D341Med (cell line): ENCODE data around the gene SHC3.

ENCODE experiments used
- DNase-seq: peaks from one replicate; pipeline ENCODE4 v3.0.0; 2012; ENCODE audit warnings: low spot score

The SHC3 gene

DNA sequence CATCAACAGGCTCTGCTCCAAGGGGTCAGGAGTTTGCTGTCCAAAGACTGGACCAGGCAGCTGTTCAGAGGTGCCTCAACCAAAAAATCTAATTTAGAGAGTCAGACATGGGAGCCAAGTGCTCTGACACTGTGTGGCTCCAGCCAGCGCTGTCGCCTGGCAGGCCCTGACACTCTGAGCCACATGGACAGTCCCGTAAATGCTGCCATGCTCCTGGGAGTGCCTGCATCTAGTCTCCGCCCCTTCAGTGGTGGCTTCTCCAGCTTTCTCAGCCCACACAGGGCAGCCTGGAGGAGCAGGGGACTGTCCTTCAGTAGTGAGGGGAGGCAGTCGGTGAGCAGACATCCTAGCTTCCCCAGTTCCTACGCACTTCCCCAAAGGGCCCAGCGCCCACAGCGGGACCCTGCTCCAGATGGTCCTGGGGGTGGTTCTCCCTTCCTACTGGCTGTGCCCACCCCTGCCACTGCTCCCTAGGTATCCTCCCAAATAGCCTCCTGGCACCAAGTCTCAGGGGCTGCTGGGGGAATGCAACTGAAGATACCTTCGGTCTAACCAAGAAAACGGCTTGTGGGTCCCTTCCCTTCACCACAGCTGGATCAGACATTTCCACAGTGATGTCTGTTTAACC, 72.3 kb downstream of the SHC3 start:
- DNase-seq = no peak

DNA sequence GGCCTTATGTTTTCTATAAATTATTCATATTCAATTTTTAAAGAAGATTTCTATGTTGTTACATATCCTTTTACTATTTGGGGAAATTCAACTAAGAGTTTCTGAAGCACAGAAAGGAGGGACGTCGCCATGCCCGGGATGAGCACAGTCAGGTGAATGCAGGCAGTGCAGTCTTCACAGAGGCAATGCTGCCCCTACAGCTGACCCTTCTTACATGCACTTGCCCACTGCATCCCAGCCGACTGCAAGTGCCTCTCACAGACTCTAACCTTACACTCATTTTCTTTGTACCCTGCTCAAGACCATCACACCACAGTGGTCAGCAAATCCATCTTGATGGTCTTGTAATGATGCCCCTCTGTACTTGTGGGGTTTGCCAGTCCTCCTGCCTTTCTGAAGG, 73.8 kb downstream of the SHC3 start:
- DNase-seq = no peak

DNA sequence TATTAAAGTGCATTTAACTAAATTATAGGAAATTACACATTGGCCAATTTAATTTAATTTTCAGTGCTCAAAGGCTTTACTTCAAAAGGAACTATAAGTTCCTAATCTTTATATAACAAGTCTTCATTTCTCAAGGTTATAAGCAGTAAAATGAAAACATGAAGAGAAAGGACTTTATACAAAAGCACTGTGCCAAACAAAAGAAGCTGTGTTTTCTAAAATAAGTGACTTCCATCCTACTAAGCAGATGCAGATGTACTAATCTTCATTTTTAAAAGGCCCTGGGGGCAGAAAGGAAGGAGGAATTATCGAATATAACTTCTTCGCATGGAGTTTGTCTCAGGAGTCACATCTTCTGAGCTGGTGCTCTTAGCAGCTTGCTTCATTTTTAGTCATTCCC, 81.4 kb downstream of the SHC3 start:
- DNase-seq = no peak

DNA sequence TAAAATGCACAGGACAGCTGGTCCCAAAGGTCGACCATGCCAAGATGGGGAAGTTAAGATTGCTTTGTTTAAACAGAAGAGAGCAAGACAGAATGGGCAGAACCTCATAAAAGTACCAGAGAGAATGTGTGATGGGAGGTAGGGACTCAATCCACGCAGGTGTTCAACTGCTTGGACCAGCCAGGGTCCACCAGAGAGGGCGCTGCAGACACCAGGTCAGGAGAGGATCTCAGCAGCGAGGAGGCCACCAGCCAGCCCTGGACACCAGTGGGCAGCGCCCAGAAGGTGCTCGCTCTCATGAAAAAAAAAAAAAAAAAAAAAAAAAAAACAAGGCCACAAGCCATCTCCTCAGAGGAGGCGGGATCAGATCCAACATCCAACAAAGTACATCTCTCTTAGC, 81.8 kb downstream of the SHC3 start:
- DNase-seq = no peak

DNA sequence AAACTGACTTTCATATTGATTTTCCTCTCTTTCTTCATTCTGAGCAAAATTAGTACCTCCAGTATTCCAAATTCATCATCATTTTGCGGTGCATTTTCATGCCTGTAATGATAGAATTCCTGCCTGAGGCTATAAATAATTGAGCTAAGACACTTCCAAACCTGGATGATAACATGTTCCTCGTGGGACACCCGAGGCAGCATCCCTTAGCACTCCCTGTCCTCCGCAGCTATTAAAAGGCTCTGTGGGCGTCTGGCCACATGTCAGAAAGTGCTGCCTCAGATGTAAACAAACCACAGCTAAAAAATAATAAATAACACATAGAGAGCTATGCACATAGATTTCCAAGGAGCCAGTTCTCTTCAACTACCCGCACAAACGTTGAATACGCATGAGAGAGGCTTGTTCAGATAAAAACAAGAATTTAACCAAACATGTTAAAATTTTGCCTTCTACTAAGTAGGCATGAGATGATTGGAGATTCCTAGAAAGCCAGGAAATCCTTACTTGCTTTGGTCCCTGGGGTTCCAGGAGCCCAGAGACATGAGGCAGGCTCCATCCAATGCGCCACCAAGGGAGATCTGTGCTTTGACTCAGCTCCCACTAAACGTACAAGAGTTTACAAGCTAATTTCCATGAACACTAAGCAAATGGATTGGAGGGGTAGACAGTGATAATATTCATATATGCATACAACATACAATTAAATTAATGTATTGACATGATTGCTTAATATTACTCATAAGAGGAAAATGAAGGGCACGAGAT, 82.7 kb downstream of the SHC3 start:
- no peak for DNase-seq

DNA sequence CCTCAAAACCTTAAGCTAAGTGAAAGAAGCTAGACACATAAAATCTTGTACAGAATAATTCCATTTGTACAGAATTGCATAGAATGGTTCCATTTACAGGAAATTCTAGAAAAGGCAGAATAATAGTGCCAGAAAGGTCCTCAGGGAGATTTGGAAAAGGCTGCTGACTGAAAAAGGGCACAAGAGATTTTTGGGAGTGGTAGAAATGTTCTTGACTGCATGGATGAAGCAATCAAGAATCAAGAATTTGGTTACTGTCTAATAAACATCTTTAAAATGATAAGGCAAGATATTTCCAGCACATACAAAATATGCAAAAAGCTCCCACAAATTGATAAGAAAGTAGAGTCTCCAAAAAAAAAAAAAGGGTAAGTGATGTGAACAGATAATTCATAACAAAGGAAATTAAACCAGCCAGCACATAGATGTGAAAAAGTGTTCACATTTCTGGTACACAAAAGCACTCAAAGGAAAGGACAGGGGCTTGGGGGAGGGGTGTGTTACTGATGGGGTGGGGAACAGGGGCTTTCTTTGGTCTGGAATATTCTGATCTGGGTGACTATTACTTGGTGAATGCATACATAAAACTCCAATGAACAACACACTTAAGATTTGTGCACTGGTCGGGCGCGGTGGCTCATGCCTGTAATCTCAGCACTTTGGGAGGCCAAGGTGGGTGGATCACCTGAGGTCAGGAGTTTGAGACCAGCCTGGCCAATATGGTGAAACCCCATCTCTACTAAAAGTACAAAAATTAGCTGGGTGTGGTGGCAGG, 85.2 kb downstream of the SHC3 start:
- DNase-seq = no peak

DNA sequence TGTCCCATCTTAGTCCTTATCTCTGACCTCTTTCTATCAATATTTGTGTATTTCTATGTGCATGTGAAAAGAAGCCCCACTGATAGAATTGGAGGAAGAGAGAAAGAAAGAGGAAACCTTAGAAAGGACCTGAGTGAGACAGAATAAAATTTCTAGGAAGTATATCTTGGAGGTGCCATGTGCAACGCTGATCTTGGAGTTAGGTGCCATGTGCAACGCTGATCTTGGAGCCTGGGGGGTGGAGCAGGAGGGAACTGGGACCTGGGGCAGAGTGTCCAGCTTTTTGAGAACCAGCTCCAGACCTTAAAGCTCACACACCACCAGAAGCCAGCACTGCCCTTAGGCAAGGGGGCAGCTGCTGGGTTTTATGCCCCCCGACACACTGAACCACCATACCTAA, 89.4 kb downstream of the SHC3 start:
- no peak for DNase-seq

DNA sequence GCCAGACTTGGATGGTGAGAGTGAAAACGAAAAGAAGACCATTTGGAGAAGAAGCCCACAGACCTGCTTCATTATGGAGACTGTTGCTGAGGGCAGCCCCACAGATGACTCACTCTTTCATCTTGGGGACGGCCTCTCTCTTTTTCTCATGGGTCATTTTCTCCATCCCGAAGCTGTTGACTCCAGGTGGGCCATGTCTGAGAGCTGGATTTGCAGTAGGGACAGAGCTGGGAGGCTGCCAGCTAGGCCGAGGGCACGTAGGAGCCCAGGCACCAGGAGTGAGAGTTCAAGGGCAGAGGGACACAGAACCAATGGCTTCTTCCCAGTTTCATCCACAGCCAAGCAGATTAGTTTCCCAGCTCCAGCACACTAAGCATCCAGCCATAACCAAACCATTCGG, 95.0 kb downstream of the SHC3 start:
- DNase-seq = no peak

DNA sequence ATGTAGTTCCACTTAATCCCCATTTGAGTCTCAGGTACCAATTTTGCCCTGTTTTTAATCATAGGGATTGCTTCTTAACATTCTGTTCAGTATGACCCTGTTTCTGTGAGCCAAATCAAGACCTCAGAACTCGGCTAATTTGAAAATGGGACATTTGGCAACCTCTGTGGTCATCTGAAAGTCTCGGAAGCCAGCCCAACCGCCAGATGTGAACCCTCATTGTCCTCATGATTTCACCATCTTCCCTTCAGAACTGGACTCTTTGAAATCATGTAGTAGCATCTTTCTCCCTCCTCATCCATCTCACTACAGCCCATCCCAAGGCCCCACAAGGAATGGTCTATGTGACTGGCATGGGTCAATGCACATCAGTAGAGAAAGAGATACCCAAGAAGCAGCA, 98.4 kb downstream of the SHC3 start:
- no peak for DNase-seq

DNA sequence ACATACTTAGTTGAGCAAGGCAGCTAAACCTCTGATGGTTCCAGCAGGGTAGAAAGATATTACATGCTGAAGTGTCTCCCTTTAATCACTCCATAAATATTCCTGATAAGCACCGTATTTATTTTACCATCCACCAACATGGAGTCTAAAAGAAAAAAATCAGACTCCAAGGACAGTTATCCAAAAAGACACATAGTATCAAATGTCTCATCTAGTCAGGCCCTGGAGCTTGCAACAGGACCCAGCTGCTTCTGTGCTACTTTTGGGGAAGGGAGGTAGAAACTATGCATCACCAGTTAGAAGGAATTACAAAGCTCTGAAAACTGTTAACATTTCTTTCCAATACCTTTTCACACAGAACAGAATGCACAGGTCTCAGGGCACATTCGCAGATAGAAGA, 99.2 kb downstream of the SHC3 start:
- no peak for DNase-seq

DNA sequence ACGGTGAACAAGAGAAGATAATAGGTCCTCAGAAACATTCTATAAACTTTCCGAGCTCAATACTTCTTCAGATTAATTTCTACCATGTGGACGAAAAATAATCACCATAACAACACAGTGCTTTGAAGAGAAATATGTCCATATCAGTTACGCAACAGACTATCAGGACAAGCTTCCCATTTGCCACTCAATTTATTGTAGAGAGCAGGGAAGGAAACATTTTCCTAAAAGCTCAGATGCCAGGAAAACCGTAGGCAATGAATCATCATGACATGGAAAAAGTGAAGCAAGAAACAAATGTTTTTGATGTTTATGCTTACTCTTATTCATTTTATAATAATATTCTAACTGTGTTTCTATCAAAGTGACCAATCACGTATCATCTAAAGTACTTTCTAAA, 99.8 kb downstream of the SHC3 start:
- DNase-seq = no peak

DNA sequence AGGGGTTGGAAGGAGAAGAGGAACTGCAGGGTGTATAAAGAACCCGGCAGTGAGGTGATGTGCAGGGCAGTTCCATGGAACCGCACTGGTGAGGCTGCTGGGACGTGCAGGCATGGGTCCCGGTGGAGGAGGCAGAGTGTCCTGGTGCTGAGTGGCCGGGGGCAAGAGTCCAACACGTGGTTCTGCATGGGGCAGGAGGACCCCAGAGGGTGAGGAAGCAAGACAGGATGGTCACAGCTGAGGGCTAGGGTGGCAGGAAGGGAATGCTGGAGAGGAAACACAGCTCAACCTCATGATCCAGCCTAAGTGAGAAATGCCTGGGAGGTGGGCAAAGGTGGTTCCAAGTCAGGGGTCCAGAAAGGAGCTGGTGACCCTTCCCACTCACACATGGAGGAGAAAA, 100.2 kb downstream of the SHC3 start:
- DNase-seq = no peak

DNA sequence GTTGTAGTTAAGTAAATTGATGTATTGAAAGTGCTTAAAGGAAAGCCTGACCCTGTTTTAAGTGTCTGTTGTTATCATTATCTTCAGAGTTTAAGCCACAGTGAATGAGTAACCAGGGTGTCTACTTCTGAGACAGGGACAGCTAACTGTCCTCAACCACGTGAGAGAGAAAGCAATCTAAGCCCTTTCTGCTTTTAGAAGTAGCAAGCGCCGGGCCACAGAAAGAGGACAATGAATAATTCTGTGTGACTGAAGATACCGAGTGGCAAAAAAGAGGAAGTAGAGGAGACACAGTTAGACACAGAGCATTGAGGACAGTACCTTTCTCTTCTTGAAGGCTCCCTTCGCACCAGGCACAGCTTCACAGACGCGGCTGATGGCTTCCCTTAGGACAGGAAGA, 101.1 kb downstream of the SHC3 start:
- no peak for DNase-seq

DNA sequence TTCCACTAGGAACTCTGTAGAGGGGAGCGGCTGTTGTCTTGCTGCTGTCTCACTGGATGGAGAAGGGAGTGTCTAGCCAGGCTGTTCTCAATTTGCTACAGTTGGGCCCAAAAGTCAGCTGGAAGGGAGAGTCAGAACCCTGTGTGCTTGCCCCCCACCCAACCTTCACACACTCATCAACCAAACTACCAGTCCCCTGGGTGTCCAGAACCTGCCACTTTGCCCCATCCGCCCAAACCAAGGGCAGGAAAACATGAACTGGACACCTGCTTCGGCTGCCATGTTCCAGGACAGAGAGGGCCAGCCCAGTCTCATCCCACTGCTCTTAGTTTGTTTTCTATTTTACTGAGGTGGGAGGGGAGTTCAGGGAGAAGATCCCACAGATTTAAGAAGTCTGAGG, 105.2 kb downstream of the SHC3 start:
- DNase-seq = no peak

DNA sequence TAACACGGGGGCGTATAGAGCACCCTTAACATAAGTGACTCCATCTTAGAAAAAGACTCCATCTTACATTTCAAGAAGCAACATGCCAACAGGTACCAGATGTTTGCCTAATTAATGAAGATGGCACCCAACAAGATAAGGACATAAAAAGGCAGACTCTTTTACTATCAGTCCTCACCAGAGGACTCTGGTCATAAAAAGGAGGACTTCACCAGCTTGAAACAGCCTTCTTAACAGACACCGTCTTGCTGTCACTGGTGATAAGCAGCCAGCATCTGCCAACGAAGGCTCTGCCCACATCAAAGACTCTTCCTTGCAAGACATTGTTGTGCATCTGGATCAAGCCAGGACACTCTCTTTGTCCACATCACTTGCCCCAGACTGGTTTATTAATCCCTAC, 107.0 kb downstream of the SHC3 start:
- DNase-seq = no peak

DNA sequence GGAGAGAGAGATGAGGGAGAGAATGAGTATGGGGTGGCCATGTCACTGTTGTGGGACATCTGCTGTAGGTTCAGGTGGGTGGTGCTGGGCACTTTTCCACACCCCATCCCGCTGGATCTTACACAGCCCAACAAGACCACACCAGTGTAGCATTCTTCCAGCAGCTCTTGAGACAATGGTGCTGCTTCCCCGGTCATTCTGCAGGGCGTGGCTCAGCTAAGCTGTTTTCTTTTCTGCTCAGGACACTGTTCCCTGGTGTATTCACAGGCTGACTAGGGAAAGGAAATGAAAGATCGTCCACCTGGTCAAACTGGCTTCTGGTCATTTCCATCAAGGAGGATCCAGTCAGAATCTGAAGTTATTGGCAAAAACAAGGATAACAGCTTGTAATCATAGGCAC, 111.8 kb downstream of the SHC3 start:
- no peak for DNase-seq

DNA sequence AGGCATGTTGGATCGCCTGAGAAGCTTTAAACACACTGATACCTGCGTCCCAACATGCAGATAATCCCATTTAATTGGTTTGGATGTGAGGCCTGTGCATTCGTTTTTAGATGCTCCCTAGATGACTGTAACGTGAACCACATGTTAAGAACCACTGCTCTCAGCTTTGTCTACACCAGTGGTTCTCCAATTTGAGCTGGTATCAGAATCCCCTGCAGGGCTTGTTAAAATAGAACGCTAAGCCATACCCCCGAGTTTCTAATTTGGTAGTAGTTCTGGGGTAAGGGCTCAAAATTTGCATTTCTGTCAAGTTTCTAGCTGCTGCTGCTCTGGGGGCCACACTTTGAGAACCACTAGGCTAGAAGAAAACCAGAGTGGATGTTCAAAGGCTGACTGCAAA, 112.7 kb downstream of the SHC3 start:
- no peak for DNase-seq

DNA sequence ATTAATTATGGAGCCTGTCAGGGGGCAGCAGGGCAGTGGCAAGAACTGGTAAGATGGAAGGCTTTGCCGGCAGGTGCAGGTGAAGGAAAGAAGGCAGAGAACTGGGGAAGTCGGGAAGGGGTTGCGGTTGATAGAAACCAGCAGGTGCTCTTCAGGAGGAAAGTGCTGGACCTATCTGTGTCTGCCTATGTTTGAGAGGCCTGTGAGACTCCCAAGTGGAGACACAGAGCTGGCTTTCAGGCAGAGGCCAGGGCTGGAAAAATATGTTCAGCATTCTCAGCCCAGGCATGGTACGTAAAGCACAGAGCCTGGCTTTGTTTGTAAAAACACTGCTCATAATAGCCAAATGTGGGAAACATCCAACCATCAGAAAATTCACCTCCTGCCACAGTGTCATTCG, 117.8 kb downstream of the SHC3 start:
- DNase-seq = no peak

DNA sequence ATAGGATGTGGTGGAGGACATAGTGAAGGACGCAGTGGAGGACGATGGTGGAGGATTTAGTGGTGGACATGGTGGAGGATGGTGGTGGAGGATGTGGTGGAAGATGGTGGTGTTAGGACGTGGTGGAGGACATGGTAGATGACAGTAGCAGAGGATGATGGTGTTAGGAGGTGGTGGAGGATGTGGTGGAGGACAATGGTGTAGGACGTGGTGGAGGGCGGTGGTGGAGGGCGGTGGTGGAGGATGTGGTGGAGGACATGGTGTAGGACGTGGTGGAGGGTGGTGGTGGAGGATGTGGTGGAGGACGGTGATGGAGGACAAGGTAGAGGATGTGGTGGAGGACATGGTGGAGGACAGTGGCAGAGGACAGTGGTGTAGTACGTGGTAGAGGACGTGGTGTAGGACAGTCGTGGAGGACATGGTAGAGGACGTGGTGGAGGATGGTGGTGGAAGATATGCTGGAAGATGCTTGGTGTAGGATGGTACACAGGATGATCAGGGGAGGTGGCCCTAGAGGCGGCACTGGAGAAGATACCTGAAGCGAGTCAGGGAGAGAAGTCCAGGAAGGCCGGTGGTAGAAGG, 118.6 kb downstream of the SHC3 start:
- DNase-seq = no peak

DNA sequence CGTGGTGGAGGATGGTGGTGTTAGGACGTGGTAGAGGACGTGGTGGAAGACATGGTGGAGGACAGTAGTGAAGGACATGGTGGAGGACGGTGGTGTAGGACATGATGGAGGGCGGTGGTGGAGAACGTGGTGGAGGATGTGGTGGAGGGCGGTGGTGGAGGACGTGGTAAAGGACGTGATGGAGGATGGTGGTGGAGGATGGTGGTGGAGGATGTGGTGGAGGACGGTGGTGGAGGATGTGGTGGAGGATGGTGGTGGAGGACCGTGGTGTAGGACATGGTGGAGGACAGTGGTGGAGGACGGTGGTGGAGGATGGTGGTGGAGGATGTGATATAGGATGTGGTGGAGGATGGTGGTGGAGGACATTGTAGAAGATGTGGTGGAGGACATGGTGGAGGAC, 119.7 kb downstream of the SHC3 start:
- no peak for DNase-seq

DNA sequence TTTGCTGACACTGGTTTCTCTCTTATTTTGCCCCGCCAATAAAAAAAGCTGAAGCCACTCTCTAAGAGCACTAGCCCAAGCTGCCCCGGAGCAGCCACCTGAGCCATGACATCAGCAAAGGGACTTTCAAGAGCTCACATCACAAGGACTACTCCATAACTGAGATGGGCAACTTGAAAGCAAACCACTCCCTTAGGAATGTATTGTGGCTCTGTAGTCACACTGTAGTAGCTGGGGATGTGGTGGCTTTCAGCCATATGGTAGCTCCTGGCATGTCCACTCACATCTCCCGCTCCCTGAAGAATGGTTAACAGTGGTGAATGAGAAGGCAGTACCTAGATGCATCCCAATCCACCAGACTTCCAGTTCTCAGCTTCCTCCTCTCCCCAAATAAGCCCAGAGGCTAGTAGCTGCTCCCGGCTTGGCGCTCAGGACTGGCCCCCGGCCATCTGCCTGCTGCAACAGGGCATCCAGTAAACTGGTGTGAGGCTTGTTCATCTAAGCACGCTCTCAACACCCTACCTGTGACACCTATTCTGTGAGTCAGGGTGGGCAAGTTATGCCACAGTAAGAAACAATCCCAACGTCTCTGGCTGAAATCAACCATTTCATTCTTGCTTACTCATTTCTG, 123.6 kb downstream of the SHC3 start:
- DNase-seq = no peak

DNA sequence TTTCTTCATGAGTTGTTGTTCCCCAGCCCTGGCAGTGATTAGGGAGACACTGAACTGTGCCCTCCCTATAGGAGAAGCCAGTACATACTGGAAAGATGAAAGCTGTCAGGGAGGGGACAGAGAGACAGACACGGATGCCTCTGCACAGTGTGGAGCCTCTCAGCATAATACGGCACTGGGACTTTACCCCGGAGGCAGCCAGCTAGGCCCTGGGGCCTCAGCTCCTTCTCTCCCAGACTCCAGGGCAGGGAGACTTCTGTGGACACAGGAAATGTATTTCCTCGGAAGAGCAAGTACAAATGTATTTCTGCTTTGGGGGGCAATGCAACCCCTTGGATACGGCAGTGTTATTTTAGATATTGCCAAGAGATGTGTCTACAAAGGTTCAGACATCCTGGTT, 125.3 kb downstream of the SHC3 start:
- DNase-seq = no peak
